Measurements from ENCODE around the gene ZMYM4. TPM values are rescaled to one million over a fixed set of nuclear protein-coding genes. Genes with fewer than 3 reads are reported as not detected.

ZMYM4 gene
- total and polyA plus RNA-seq, 4 donors = 43.6 to 67.3 (median 56.1) TPM

- DNase-seq (ENCODE audit: low read depth in 4 of 6, low spot score in 6 of 6) = no peak
- Histone ChIP-seq H3K27me3 (ENCODE audit: control insufficient read depth, insufficient read depth, low read length) (no peaks in the 10 kb centered on the region), H3K4me3 (ENCODE audit: low read depth, low read length) (no peak overlapping the region), H3K36me3 (ENCODE audit: control insufficient read depth, insufficient read depth, low read length) (peaks cover 50% of the 10 kb centered on the region), H3K27ac (ENCODE audit: low read depth, low read length) (no peak overlapping the region), H3K9me3 (ENCODE audit: control insufficient read depth, insufficient read depth, low read length) (no peaks in the 10 kb centered on the region), H3K4me1 (ENCODE audit: control insufficient read depth, insufficient read depth, low read length) (no peaks in the 10 kb centered on the region)
- WGBS (ENCODE audit: insufficient coverage) = 93% methylated on average over 4 of the region's 4 CpGs
Observed at GRCh38 chr1:35442734-35443133, 174.2 kb downstream of the ZMYM4 start.

- no peak overlapping the region for H3K4me3 ChIP-seq (ENCODE audit: low read depth, low read length)
- WGBS (ENCODE audit: insufficient coverage) = no CpG with 5 or more reads among the region's 5 CpGs
- peaks cover 51% of the 10 kb centered on the region for H3K36me3 ChIP-seq (ENCODE audit: control insufficient read depth, insufficient read depth, low read length)
- no peaks in the 10 kb centered on the region for H3K4me1 ChIP-seq (ENCODE audit: control insufficient read depth, insufficient read depth, low read length)
- H3K9me3 ChIP-seq (ENCODE audit: control insufficient read depth, insufficient read depth, low read length) = no peaks in the 10 kb centered on the region
- no peak overlapping the region for H3K27ac ChIP-seq (ENCODE audit: low read depth, low read length)
- peak in 2 of 6 donors; percentile 35 to 60 for DNase-seq (ENCODE audit: low read depth in 4 of 6, low spot score in 6 of 6)
- no peaks in the 10 kb centered on the region for H3K27me3 ChIP-seq (ENCODE audit: control insufficient read depth, insufficient read depth, low read length)
Observed at GRCh38 chr1:35443768-35444518, 175.4 kb downstream of the ZMYM4 start.

GRCh38 chr1:35444519-35444774 lies 175.9 kb downstream of the ZMYM4 start:
- Histone ChIP-seq H3K9me3 (ENCODE audit: control insufficient read depth, insufficient read depth, low read length) (no peaks in the 10 kb centered on the region), H3K4me1 (ENCODE audit: control insufficient read depth, insufficient read depth, low read length) (no peaks in the 10 kb centered on the region), H3K4me3 (ENCODE audit: low read depth, low read length) (no peak overlapping the region), H3K36me3 (ENCODE audit: control insufficient read depth, insufficient read depth, low read length) (peaks cover 49% of the 10 kb centered on the region), H3K27me3 (ENCODE audit: control insufficient read depth, insufficient read depth, low read length) (no peaks in the 10 kb centered on the region), H3K27ac (ENCODE audit: low read depth, low read length) (no peak overlapping the region)
- DNase-seq (ENCODE audit: low read depth in 4 of 6, low spot score in 6 of 6) = no peak

GRCh38 chr1:35447278-35447677 lies 178.8 kb downstream of the ZMYM4 start:
- H3K9me3 ChIP-seq (ENCODE audit: control insufficient read depth, insufficient read depth, low read length) = no peaks in the 10 kb centered on the region
- H3K27me3 ChIP-seq (ENCODE audit: control insufficient read depth, insufficient read depth, low read length) = no peaks in the 10 kb centered on the region
- peaks cover 36% of the 10 kb centered on the region for H3K36me3 ChIP-seq (ENCODE audit: control insufficient read depth, insufficient read depth, low read length)

GRCh38 chr1:35448344-35448801 lies 179.9 kb downstream of the ZMYM4 start:
- 50% methylated on average over 1 of the region's 3 CpGs for WGBS (ENCODE audit: insufficient coverage)
- Histone ChIP-seq H3K9me3 (ENCODE audit: control insufficient read depth, insufficient read depth, low read length) (no peaks in the 10 kb centered on the region), H3K27ac (ENCODE audit: low read depth, low read length) (no peak overlapping the region), H3K36me3 (ENCODE audit: control insufficient read depth, insufficient read depth, low read length) (peaks cover 28% of the 10 kb centered on the region), H3K27me3 (ENCODE audit: control insufficient read depth, insufficient read depth, low read length) (no peaks in the 10 kb centered on the region), H3K4me1 (ENCODE audit: control insufficient read depth, insufficient read depth, low read length) (peaks cover 11% of the 10 kb centered on the region), H3K4me3 (ENCODE audit: low read depth, low read length) (no peak overlapping the region)
- peak in 1 of 6 donors; percentile 56 for DNase-seq (ENCODE audit: low read depth in 4 of 6, low spot score in 6 of 6)

More at GRCh38 chr1:35447278-35447677, 178.8 kb downstream of the ZMYM4 start:
- DNase-seq (ENCODE audit: low read depth in 4 of 6, low spot score in 6 of 6) = no peak
- Histone ChIP-seq H3K4me1 (ENCODE audit: control insufficient read depth, insufficient read depth, low read length) (peaks cover 10% of the 10 kb centered on the region), H3K4me3 (ENCODE audit: low read depth, low read length) (no peak overlapping the region), H3K27ac (ENCODE audit: low read depth, low read length) (no peak overlapping the region)

GRCh38 chr1:35449334-35450008 lies 181.0 kb downstream of the ZMYM4 start:
- Histone ChIP-seq H3K4me1 (ENCODE audit: control insufficient read depth, insufficient read depth, low read length) (peaks cover 11% of the 10 kb centered on the region), H3K4me3 (ENCODE audit: low read depth, low read length) (no peak overlapping the region), H3K27me3 (ENCODE audit: control insufficient read depth, insufficient read depth, low read length) (no peaks in the 10 kb centered on the region), H3K36me3 (ENCODE audit: control insufficient read depth, insufficient read depth, low read length) (peaks cover 28% of the 10 kb centered on the region), H3K9me3 (ENCODE audit: control insufficient read depth, insufficient read depth, low read length) (no peaks in the 10 kb centered on the region), H3K27ac (ENCODE audit: low read depth, low read length) (no peak overlapping the region)
- 70% methylated on average over 5 of the region's 7 CpGs for WGBS (ENCODE audit: insufficient coverage)
- DNase-seq (ENCODE audit: low read depth in 4 of 6, low spot score in 6 of 6) = no peak

GRCh38 chr1:35451125-35451528 lies 182.6 kb downstream of the ZMYM4 start:
- Histone ChIP-seq H3K4me1 (ENCODE audit: control insufficient read depth, insufficient read depth, low read length) (peaks cover 11% of the 10 kb centered on the region), H3K9me3 (ENCODE audit: control insufficient read depth, insufficient read depth, low read length) (no peaks in the 10 kb centered on the region), H3K27ac (ENCODE audit: low read depth, low read length) (no peak overlapping the region), H3K36me3 (ENCODE audit: control insufficient read depth, insufficient read depth, low read length) (peaks cover 24% of the 10 kb centered on the region), H3K4me3 (ENCODE audit: low read depth, low read length) (no peak overlapping the region), H3K27me3 (ENCODE audit: control insufficient read depth, insufficient read depth, low read length) (no peaks in the 10 kb centered on the region)
- DNase-seq (ENCODE audit: low read depth in 4 of 6, low spot score in 6 of 6) = peak; percentile 57 to 95 (median 77)
- WGBS (ENCODE audit: insufficient coverage) = 17% methylated on average over 2 of the region's 3 CpGs

GRCh38 chr1:35452106-35452774 lies 183.7 kb downstream of the ZMYM4 start:
- Histone ChIP-seq H3K27ac (ENCODE audit: low read depth, low read length) (peak overlapping the region; percentile 22), H3K27me3 (ENCODE audit: control insufficient read depth, insufficient read depth, low read length) (no peaks in the 10 kb centered on the region), H3K9me3 (ENCODE audit: control insufficient read depth, insufficient read depth, low read length) (no peaks in the 10 kb centered on the region), H3K4me3 (ENCODE audit: low read depth, low read length) (no peak overlapping the region), H3K36me3 (ENCODE audit: control insufficient read depth, insufficient read depth, low read length) (peaks cover 19% of the 10 kb centered on the region), H3K4me1 (ENCODE audit: control insufficient read depth, insufficient read depth, low read length) (peaks cover 11% of the 10 kb centered on the region)
- no CpG with 5 or more reads among the region's 1 CpG for WGBS (ENCODE audit: insufficient coverage)
- peak in 3 of 6 donors; percentile 37 to 74 (median 67) for DNase-seq (ENCODE audit: low read depth in 4 of 6, low spot score in 6 of 6)

- 29% methylated on average over 1 of the region's 2 CpGs for WGBS (ENCODE audit: insufficient coverage)
- H3K9me3 ChIP-seq (ENCODE audit: control insufficient read depth, insufficient read depth, low read length) = no peaks in the 10 kb centered on the region
- H3K27ac ChIP-seq (ENCODE audit: low read depth, low read length) = no peak overlapping the region
- H3K4me3 ChIP-seq (ENCODE audit: low read depth, low read length) = no peak overlapping the region
- H3K27me3 ChIP-seq (ENCODE audit: control insufficient read depth, insufficient read depth, low read length) = no peaks in the 10 kb centered on the region
- peaks cover 11% of the 10 kb centered on the region for H3K4me1 ChIP-seq (ENCODE audit: control insufficient read depth, insufficient read depth, low read length)
- DNase-seq (ENCODE audit: low read depth in 4 of 6, low spot score in 6 of 6) = peak in 2 of 6 donors; percentile 37 to 94
- H3K36me3 ChIP-seq (ENCODE audit: control insufficient read depth, insufficient read depth, low read length) = peaks cover 13% of the 10 kb centered on the region
Observed at GRCh38 chr1:35453031-35453430, 184.5 kb downstream of the ZMYM4 start.
